ENCODE measurements around the gene SMIM26. TPM values are rescaled to one million over a fixed set of nuclear protein-coding genes. Genes with fewer than 3 reads are reported as not detected.

SMIM26 gene
- total RNA-seq = 10 to 100 TPM; 62.8 to 67.1 TPM

GRCh38 chr20:18566892-18567738, at the start of gene SMIM26:
TSS of gene SMIM26 (plus strand) at chr20:18567432. CDS start at chr20:18567479, 47 bp downstream.

GRCh38 chr20:18587665-18588573, 20.7 kb downstream of the SMIM26 start, which contains the start of gene DTD1:
TSS of gene DTD1 (plus strand) at chr20:18588054. CDS start at chr20:18588073, 19 bp downstream.

Other genes with a start within 250 kb of the SMIM26 start
- gene DZANK1, start 100.4 kb upstream of the SMIM26 start, total RNA-seq = 1 to 10 TPM in 1 of 2 experiments, under 1 TPM in 1; 0.96 to 1.0 TPM
- 1 to 10 TPM; 7.6 to 8.0 TPM for gene POLR3F, start 100.0 kb upstream of the SMIM26 start, total RNA-seq
- 10 to 100 TPM; 14.2 to 14.6 TPM for gene RBBP9, start 70.2 kb upstream of the SMIM26 start, total RNA-seq
- 10 to 100 TPM; 68.1 to 69.3 TPM for gene SEC23B, start 59.5 kb upstream of the SMIM26 start, total RNA-seq
- gene DTD1, start 20.6 kb downstream of the SMIM26 start, total RNA-seq = 10 to 100 TPM; 19.3 to 20.9 TPM
- gene SCP2D1, start 246.4 kb downstream of the SMIM26 start, total RNA-seq = not detected

Data from activated naive CD4-positive, alpha-beta T cell treated with anti-CD3 and anti-CD28 coated beads, Interleukin-2, amount 10 ng/mL, durations not matched to agents 5 hours and 36 hours (primary cell).